H9 (cell line): ENCODE data around the gene IL17F. TPM values are rescaled to one million over a fixed set of nuclear protein-coding genes. Genes with fewer than 3 reads are reported as not detected.

Source experiments
- DNase-seq: peaks from one replicate; pipeline ENCODE4 v3.0.0-alpha.2; 2017
- H2AFZ ChIP-seq: one replicate; pipeline ENCODE4 v1.6.1; 2013; ENCODE audit warnings: mild to moderate bottlenecking, low read length, control low read depth, moderate library complexity
- H2AK5ac ChIP-seq: 2 replicates; pipeline ENCODE4 v1.6.1; 2013; ENCODE audit warnings: low read length, control low read depth, mixed read lengths; ENCODE audit not compliant: insufficient read length
- H2BK120ac ChIP-seq: one replicate; pipeline ENCODE4 v1.6.1; 2013; ENCODE audit warnings: low read depth, mild to moderate bottlenecking, low read length, control low read depth, inconsistent platforms; ENCODE audit not compliant: poor library complexity, severe bottlenecking
- H2BK12ac ChIP-seq: 2 replicates; pipeline ENCODE4 v1.6.1; 2013; ENCODE audit warnings: low read length, control low read depth, mixed read lengths, low read depth; ENCODE audit not compliant: insufficient read length
- H2BK15ac ChIP-seq: 2 replicates; pipeline ENCODE4 v1.6.1; 2013; ENCODE audit warnings: low read depth, low read length, control low read depth
- H2BK20ac ChIP-seq: one replicate; pipeline ENCODE4 v1.6.1; 2013; ENCODE audit warnings: low read depth, mild to moderate bottlenecking, low read length, control low read depth, inconsistent platforms; ENCODE audit not compliant: poor library complexity, severe bottlenecking
- H2BK5ac ChIP-seq: 2 replicates; pipeline ENCODE4 v1.6.1; 2013; ENCODE audit warnings: low read length, control low read depth, mixed read lengths; ENCODE audit not compliant: insufficient read length
- H3K14ac ChIP-seq: 2 replicates; pipeline ENCODE4 v1.6.1; 2013; ENCODE audit warnings: low read length, control low read depth; ENCODE audit not compliant: insufficient read depth
- H3K18ac ChIP-seq: 2 replicates; pipeline ENCODE4 v1.6.1; 2013; ENCODE audit warnings: low read depth, mild to moderate bottlenecking, mixed read lengths, low read length, control low read depth; ENCODE audit not compliant: insufficient read length
- H3K23ac ChIP-seq: 2 replicates; pipeline ENCODE4 v1.6.1; 2013; ENCODE audit warnings: low read length, control low read depth, mixed read lengths, low read depth; ENCODE audit not compliant: insufficient read length
- H3K23me2 ChIP-seq: 2 replicates; pipeline ENCODE4 v1.6.1; 2013; ENCODE audit warnings: low read depth, mild to moderate bottlenecking, mixed read lengths, low read length, control low read depth; ENCODE audit not compliant: insufficient read length, poor library complexity, severe bottlenecking
- H3K27ac ChIP-seq: 2 replicates; pipeline ENCODE4 v1.5.1; 2013; ENCODE audit warnings: low read length, control low read depth, mixed read lengths, low read depth; ENCODE audit not compliant: insufficient read length
- H3K27me3 ChIP-seq: 2 replicates; pipeline ENCODE4 v1.6.1; 2013; ENCODE audit warnings: low read length, control low read depth, inconsistent platforms; ENCODE audit not compliant: insufficient read depth
- H3K4ac ChIP-seq: 2 replicates; pipeline ENCODE4 v1.6.1; 2013; ENCODE audit warnings: low read depth, mild to moderate bottlenecking, control low read depth, inconsistent platforms, low read length, moderate library complexity
- H3K4me1 ChIP-seq: 2 replicates; pipeline ENCODE4 v1.6.1; 2013; ENCODE audit warnings: low read length, control low read depth, inconsistent platforms; ENCODE audit not compliant: insufficient read depth
- H3K4me2 ChIP-seq: 2 replicates; pipeline ENCODE4 v1.6.1; 2013; ENCODE audit warnings: low read length, control low read depth, mixed read lengths; ENCODE audit not compliant: insufficient read length, insufficient read depth
- H3K56ac ChIP-seq: 2 replicates; pipeline ENCODE4 v1.6.1; 2013; ENCODE audit warnings: low read depth, mild to moderate bottlenecking, mixed read lengths, low read length, control low read depth; ENCODE audit not compliant: insufficient read length
- H3K79me1 ChIP-seq: 2 replicates; pipeline ENCODE4 v1.6.1; 2013; ENCODE audit warnings: low read depth, mild to moderate bottlenecking, moderate library complexity, low read length, control low read depth, inconsistent platforms; ENCODE audit not compliant: insufficient read depth, poor library complexity, severe bottlenecking
- H3K79me2 ChIP-seq: 2 replicates; pipeline ENCODE4 v1.6.1; 2013; ENCODE audit warnings: low read length, control low read depth, inconsistent platforms; ENCODE audit not compliant: insufficient read depth
- H3K9ac ChIP-seq: 2 replicates; pipeline ENCODE4 v1.6.1; 2013; ENCODE audit warnings: low read length, control low read depth, mixed read lengths; ENCODE audit not compliant: insufficient read length; ENCODE audit errors: extremely low read depth
- H3K9me3 ChIP-seq: one replicate; pipeline ENCODE4 v1.6.1; 2013; ENCODE audit warnings: low read depth, low read length, inconsistent platforms; ENCODE audit not compliant: control insufficient read depth
- H3T11ph ChIP-seq: one replicate; pipeline ENCODE4 v1.6.1; 2013; ENCODE audit warnings: mild to moderate bottlenecking, low read length, control low read depth, inconsistent platforms
- H4K20me1 ChIP-seq: one replicate; pipeline ENCODE4 v1.6.1; 2013; ENCODE audit not compliant: control insufficient read depth, insufficient read length, insufficient read depth
- H4K5ac ChIP-seq: 2 replicates; pipeline ENCODE4 v1.6.1; 2013; ENCODE audit warnings: low read depth, mild to moderate bottlenecking, mixed read lengths, low read length, control low read depth; ENCODE audit not compliant: insufficient read length
- H4K8ac ChIP-seq: replicated peaks from 2 replicates; pipeline ENCODE4 v1.6.1; 2013; ENCODE audit warnings: low read length, control low read depth, mixed read lengths, low read depth; ENCODE audit not compliant: insufficient read length
- H4K91ac ChIP-seq: 2 replicates; pipeline ENCODE4 v1.6.1; 2013; ENCODE audit warnings: low read depth, mild to moderate bottlenecking, moderate library complexity, mixed read lengths, low read length, control low read depth; ENCODE audit not compliant: insufficient read length
- H3K27ac Mint-ChIP-seq, 3 experiments: 2 replicates in 2 of 3; 3 replicates in 1 of 3; pipeline ENCODE4 v1.8.0; 2020 to 2021; ENCODE audit warnings: mixed read lengths in 3 of 3, mild to moderate bottlenecking in 1 of 3, moderate library complexity in 1 of 3
- H3K27me3 Mint-ChIP-seq: 2 replicates; pipeline ENCODE4 v1.8.0; 2021; ENCODE audit warnings: low read depth, mild to moderate bottlenecking, moderate library complexity, mixed read lengths
- H3K36me3 Mint-ChIP-seq, 3 experiments: 2 replicates in 2 of 3; 3 replicates in 1 of 3; pipeline ENCODE4 v1.8.0; 2020 to 2021; ENCODE audit warnings: low read depth in 3 of 3, mixed read lengths in 3 of 3; ENCODE audit not compliant: insufficient read depth in 1 of 3
- H3K4me1 Mint-ChIP-seq, 2 experiments: 2 replicates each; pipeline ENCODE4 v1.8.0; 2020; ENCODE audit warnings: mixed read lengths in 2 of 2
- H3K4me3 Mint-ChIP-seq, 2 experiments: 2 replicates in 1 of 2; 3 replicates in 1 of 2; pipeline ENCODE4 v1.8.0; 2020 to 2021; ENCODE audit warnings: mild to moderate bottlenecking in 2 of 2, mixed read lengths in 2 of 2, moderate library complexity in 1 of 2
- H3K9me3 Mint-ChIP-seq, 2 experiments: 2 replicates in 1 of 2; 3 replicates in 1 of 2; pipeline ENCODE4 v1.8.0; 2020; ENCODE audit warnings: mild to moderate bottlenecking in 2 of 2, mixed read lengths in 2 of 2, moderate library complexity in 1 of 2
- total RNA-seq: library from RNA; stranded (reverse); gene quantifications from 2 replicates; pipeline ENCODE4 v1.2.1, GENCODE V29; 2021
- TF ChIP-seq, protein P1 (sequence below): fragments of 200-600 bp; sonication (generic); conservative IDR thresholded peaks from 3 replicates; pipeline ENCODE4 v1.8.0; 2021; ENCODE audit warnings: antibody characterized with exemption, mild to moderate bottlenecking

Gene IL17F
- total RNA-seq, 1 experiment from 2014 or later = not detected

DNA sequence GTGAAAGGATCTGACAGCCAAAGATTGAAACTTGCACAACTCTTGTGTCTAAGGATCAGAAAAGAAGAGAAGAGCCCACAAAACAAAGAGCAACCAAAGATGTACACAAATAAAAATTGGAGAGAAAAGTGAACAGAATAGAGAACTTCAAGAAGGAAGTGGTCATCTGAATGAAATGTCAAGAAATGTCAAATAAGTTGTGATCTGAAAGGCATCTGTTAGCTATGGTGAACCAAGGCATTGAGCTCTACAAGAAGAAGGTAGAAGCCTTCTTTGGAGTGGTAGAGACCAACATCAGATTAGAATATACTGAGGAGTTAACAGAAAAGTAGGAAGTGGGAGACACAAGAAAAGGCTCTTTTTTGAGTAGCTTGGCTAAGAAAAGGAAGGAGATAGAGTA, 28.5 kb downstream of the IL17F start:
- Histone ChIP-seq H4K8ac (no peak overlapping the region), H2BK5ac (no peak overlapping the region), H2BK15ac (no peak overlapping the region), H3K18ac (no peak overlapping the region), H3K27me3 (no peaks in the 10 kb centered on the region), H4K91ac (no peak overlapping the region), H3K27ac (no peak overlapping the region), H3K79me1 (no peaks in the 10 kb centered on the region), H4K5ac (no peak overlapping the region), H3K79me2 (no peaks in the 10 kb centered on the region), H2AK5ac (no peak overlapping the region), H2BK20ac (no peak overlapping the region), H2BK120ac (no peak overlapping the region), H3K23ac (no peak overlapping the region), H3K4ac (no peak overlapping the region), H4K20me1 (no peaks in the 10 kb centered on the region), H2AFZ (no peak overlapping the region), H3K9ac (no peak overlapping the region), H3K4me2 (no peak overlapping the region), H3K14ac (no peak overlapping the region), H3T11ph (no peak overlapping the region), H2BK12ac (no peak overlapping the region), H3K9me3 (no peaks in the 10 kb centered on the region), H3K4me1 (no peaks in the 10 kb centered on the region), H3K56ac (no peak overlapping the region), H3K23me2 (no peaks in the 10 kb centered on the region)
- peaks cover 7 to 9% of the 10 kb centered on the region in 2 experiments; a peak in 3 of 4 replicates for H3K4me1 Mint-ChIP-seq
- no peaks in the 10 kb centered on the region for H3K9me3 Mint-ChIP-seq
- TF ChIP-seq, protein P1, sequence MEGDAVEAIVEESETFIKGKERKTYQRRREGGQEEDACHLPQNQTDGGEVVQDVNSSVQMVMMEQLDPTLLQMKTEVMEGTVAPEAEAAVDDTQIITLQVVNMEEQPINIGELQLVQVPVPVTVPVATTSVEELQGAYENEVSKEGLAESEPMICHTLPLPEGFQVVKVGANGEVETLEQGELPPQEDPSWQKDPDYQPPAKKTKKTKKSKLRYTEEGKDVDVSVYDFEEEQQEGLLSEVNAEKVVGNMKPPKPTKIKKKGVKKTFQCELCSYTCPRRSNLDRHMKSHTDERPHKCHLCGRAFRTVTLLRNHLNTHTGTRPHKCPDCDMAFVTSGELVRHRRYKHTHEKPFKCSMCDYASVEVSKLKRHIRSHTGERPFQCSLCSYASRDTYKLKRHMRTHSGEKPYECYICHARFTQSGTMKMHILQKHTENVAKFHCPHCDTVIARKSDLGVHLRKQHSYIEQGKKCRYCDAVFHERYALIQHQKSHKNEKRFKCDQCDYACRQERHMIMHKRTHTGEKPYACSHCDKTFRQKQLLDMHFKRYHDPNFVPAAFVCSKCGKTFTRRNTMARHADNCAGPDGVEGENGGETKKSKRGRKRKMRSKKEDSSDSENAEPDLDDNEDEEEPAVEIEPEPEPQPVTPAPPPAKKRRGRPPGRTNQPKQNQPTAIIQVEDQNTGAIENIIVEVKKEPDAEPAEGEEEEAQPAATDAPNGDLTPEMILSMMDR = no peak
- no peak overlapping the region for H3K4me3 Mint-ChIP-seq
- no peak for DNase-seq
- H3K27ac Mint-ChIP-seq = no peak overlapping the region
- H3K27me3 Mint-ChIP-seq = no peaks in the 10 kb centered on the region; the same call in 1 of the 2 replicates
- no peaks in the 10 kb centered on the region for H3K36me3 Mint-ChIP-seq
